Omental fat pad (tissue), 4 donors: Measurements from ENCODE around the gene VMP1. TPM values are rescaled to one million over a fixed set of nuclear protein-coding genes. Genes with fewer than 3 reads are reported as not detected.

Source experiments
- ATAC-seq: fragments of 150-250 bp; one replicate; pipeline ENCODE4 v1.9.1; 2016; ENCODE audit warnings: mild to moderate bottlenecking, moderate library complexity; ENCODE audit not compliant: low FRiP score
- DNase-seq: peaks from one replicate; pipeline ENCODE4 v3.0.0-alpha.2; 2019; ENCODE audit warnings: low spot score
- CTCF ChIP-seq, 3 donors: fragments of 450-650 bp; IDR thresholded peaks; one replicate each; pipeline ENCODE4 v1.5.1; 2016 to 2017; ENCODE audit warnings: antibody characterized with exemption in 3 of 3, mild to moderate bottlenecking in 3 of 3, moderate library complexity in 2 of 3
- total RNA-seq, 4 donors: library from RNA; depleted of rRNA; stranded (reverse); fragments of >200 nt; gene quantifications; one replicate each; pipeline ENCODE4 v1.1.0, GENCODE V29; 2016

The VMP1 gene
- total RNA-seq, 4 donors from 2014 or later, result 169 to 476 (median 278) TPM

GRCh38 chr17:59693582-59693981, 13.9 kb upstream of the VMP1 start:
- no peak for ATAC-seq
- DNase-seq, result no peak
- TF ChIP-seq CTCF (IDR thresholded peaks at IDR 0.05), result no peak

- no peak for ATAC-seq
Observed at GRCh38 chr17:59694344-59694743, 13.1 kb upstream of the VMP1 start.

GRCh38 chr17:59695945-59696681, 11.3 kb upstream of the VMP1 start:
- TF ChIP-seq CTCF (IDR thresholded peaks at IDR 0.05), result no peak
- DNase-seq (no peak), ATAC-seq (no peak)

More at GRCh38 chr17:59694344-59694743, 13.1 kb upstream of the VMP1 start:
- DNase-seq, result no peak
- no peak for TF ChIP-seq CTCF (IDR thresholded peaks at IDR 0.05)

- ATAC-seq (no peak), DNase-seq (no peak)
- TF ChIP-seq CTCF (IDR thresholded peaks at IDR 0.05), result no peak
Observed at GRCh38 chr17:59696682-59697277, 10.7 kb upstream of the VMP1 start.

GRCh38 chr17:59698143-59698542, 9.3 kb upstream of the VMP1 start:
- no peak for TF ChIP-seq CTCF (IDR thresholded peaks at IDR 0.05)
- no peak for ATAC-seq

GRCh38 chr17:59699218-59699617, 8.2 kb upstream of the VMP1 start:
- ATAC-seq, result no peak

More at GRCh38 chr17:59698143-59698542, 9.3 kb upstream of the VMP1 start:
- DNase-seq, result no peak

More at GRCh38 chr17:59699218-59699617, 8.2 kb upstream of the VMP1 start:
- DNase-seq, result no peak
- TF ChIP-seq CTCF (IDR thresholded peaks at IDR 0.05), result no peak
